A673 (cell line): ENCODE results near the gene EXO5. TPM values are rescaled to one million over a fixed set of nuclear protein-coding genes. Genes with fewer than 3 reads are reported as not detected.

Experiments
- BruUV-seq: library from RNA; stranded (reverse); fragments of 400-500 nt; replicated peaks from 2 replicates; lab custom pipeline; 2021; lab: Mats Ljungman, UMichigan
- CTCF ChIA-PET: fragments of 300-600 bp; sonication (Branson Sonifier 250); formaldehyde crosslinking; loops from one replicate; lab custom pipeline; 2022; ENCODE audit warnings: antibody characterized with exemption; lab: Charles Lee
- POLR2A ChIA-PET: fragments of 300-600 bp; sonication (Branson Sonifier 250); formaldehyde crosslinking; loops from one replicate; lab custom pipeline; 2022; ENCODE audit warnings: antibody characterized with exemption; ENCODE audit not compliant: low non-redundant PET; lab: Charles Lee
- DNase-seq: peaks from one replicate; pipeline ENCODE4 v3.0.0-alpha.2; 2015; ENCODE audit warnings: low spot score
- H3K27ac ChIP-seq: fragments of 200-600 bp; sonication (generic); 2 replicates; pipeline ENCODE4 v1.5.1; 2016; ENCODE audit warnings: mixed run types, low read depth, mild to moderate bottlenecking, mixed read lengths, antibody characterized with exemption, low read length; ENCODE audit not compliant: poor library complexity, severe bottlenecking
- H3K27me3 ChIP-seq: fragments of 200-600 bp; sonication (generic); replicated peaks from 2 replicates; pipeline ENCODE4 v1.6.1; 2017; ENCODE audit warnings: mixed run types, low read depth, mild to moderate bottlenecking, mixed read lengths, antibody characterized with exemption, low read length; ENCODE audit not compliant: insufficient read depth, poor library complexity
- H3K36me3 ChIP-seq: fragments of 200-600 bp; sonication (generic); 2 replicates; pipeline ENCODE4 v1.6.1; 2016; ENCODE audit warnings: mixed run types, mild to moderate bottlenecking, mixed read lengths, antibody characterized with exemption, low read length; ENCODE audit not compliant: insufficient read depth, poor library complexity, severe bottlenecking
- H3K4me1 ChIP-seq: fragments of 200-600 bp; sonication (generic); 2 replicates; pipeline ENCODE4 v1.6.1; 2017; ENCODE audit warnings: mixed run types, mild to moderate bottlenecking, mixed read lengths, antibody characterized with exemption, low read length; ENCODE audit not compliant: insufficient read depth, poor library complexity, severe bottlenecking
- H3K4me3 ChIP-seq: fragments of 200-600 bp; sonication (generic); 2 replicates; pipeline ENCODE4 v1.5.1; 2016; ENCODE audit warnings: low read depth, mixed run types, mild to moderate bottlenecking, mixed read lengths, low read length; ENCODE audit not compliant: poor library complexity, severe bottlenecking
- H3K9me3 ChIP-seq: fragments of 200-600 bp; sonication (generic); 2 replicates; pipeline ENCODE4 v1.6.1; 2016; ENCODE audit warnings: mixed run types, low read depth, mild to moderate bottlenecking, mixed read lengths, antibody characterized with exemption, low read length; ENCODE audit not compliant: poor library complexity, severe bottlenecking
- CTCF ChIP-seq: fragments of 300-800, 200-600 bp; sonication (generic); conservative IDR thresholded peaks from 2 replicates; pipeline ENCODE4 v1.5.1; 2017; ENCODE audit warnings: low read depth, mild to moderate bottlenecking, antibody characterized with exemption, low read length, moderate library complexity, mixed read lengths
- EZH2 ChIP-seq: fragments of 200-600 bp; sonication (generic); IDR thresholded peaks from 2 replicates; pipeline ENCODE4 v1.6.1; 2017; ENCODE audit warnings: borderline replicate concordance, low read depth, mild to moderate bottlenecking, mixed read lengths, antibody characterized with exemption, low read length; ENCODE audit not compliant: poor library complexity, severe bottlenecking
- intact Hi-C: fragments of 100-400 bp; cut with micrococcal nuclease; formaldehyde crosslinking; loops from one replicate; pipeline ENCODE4 v1.10.0; 2022; ENCODE audit not compliant: unreplicated experiment
- total RNA-seq: library from RNA; stranded (reverse); gene quantifications from 2 replicates; pipeline ENCODE4 v1.2.3, GENCODE V29; 2021

EXO5 gene
- total RNA-seq, 1 experiment from 2014 or later, result 20.3 TPM

GRCh38 chr1:40475268-40475667 is 33.3 kb upstream of the EXO5 start:
- intact Hi-C loops, result no loop called here
- no TSS peak for BruUV-seq
- Histone ChIP-seq H3K4me1 (peaks cover 5% of the 10 kb centered on the region), H3K27me3 (no peaks in the 10 kb centered on the region), H3K36me3 (no peaks in the 10 kb centered on the region), H3K27ac (no peak overlapping the region), H3K9me3 (peaks cover 44% of the 10 kb centered on the region), H3K4me3 (no peak overlapping the region)
- ChIA-PET POLR2A (no interaction called here), CTCF (no interaction called here)
- no peak for DNase-seq
- TF ChIP-seq CTCF (no peak), EZH2 (no peak)

DNA sequence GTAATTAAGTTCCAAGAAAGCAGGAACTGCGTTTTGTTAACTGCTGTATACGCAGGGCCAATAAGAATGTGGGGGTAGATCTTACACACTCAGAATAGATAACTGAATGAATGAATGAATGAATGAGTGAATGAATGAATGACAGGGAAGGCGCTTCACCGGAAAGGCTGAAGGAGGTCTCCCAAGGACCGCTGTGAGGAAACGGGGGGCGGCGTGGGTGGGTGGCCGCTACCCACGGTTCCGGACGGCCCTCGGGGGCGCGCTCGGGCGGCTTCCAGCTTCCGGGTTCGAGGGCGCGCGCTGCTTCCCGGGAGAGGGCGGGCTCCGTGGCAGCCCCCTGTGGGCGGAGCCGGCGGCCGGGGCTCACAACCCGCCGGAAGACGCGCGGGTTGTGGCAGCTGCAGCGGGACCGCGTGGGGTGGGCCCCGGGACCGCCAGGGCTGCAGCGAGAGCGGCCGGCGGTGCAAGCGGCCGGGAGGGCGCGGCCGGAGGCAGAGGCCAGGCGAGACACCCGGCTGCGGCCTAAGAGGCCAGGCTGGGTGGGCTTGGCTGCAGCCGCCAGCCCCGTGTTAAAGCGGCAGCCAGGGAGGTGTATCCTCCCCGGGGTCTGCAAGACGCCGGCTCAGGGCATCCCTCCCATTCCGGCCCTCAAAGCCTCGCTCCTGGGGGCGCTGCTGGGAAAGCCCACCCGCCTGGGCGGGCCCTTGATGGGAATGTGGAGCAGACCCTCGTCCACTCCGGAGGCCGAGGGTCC is 31.5 kb upstream of the EXO5 start, which contains the start of gene ZFP69:
Gene ZFP69, plus strand, starts transcription at position 367 of the 754 bp plus-strand sequence. CDS start 2,072 bp downstream, outside the sequence.
- peak within 1 kb of the TSS; percentile 51 for H3K27ac ChIP-seq
- POLR2A ChIA-PET, result no interaction called here
- H3K27me3 ChIP-seq, result no peaks in the 10 kb centered on the region
- intact Hi-C loops, result no loop called here
- H3K36me3 ChIP-seq, result no peaks in the 10 kb centered on the region
- H3K9me3 ChIP-seq, result peaks cover 29% of the 10 kb centered on the region
- H3K4me3 ChIP-seq, result peak within 1 kb of the TSS; percentile 76
- CTCF ChIA-PET, result interaction anchor here (0.7 kb wide), 1 partner anchor 138 kb away, joined by 6 read pairs; no protein-coding TSS in a partner anchor
- H3K4me1 ChIP-seq, result peaks cover 5% of the 10 kb centered on the region
- no TSS peak for BruUV-seq
- TF ChIP-seq EZH2 (no peak), CTCF (no peak)
- peak; percentile 89 for DNase-seq

DNA sequence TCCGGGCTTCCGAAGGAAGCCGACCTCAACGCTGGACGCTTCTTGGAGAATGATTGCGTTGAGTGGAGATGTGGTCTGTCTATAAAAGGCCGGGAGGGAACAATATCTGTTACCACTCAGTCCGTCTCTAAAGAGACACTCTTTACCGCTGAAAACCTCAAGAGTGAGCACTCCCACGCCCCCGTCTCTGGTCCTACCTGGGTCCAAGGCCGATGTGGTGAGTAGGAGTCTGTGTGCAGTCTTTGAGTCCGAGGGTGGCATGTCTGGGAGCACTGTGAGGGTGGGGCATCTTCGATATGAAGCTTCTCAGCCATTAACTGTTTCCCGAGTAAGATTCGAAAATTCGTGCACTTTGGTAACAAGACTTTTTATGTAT is 30.9 kb upstream of the EXO5 start:
- intact Hi-C loops, result no loop called here
- POLR2A ChIA-PET, result no interaction called here
- Histone ChIP-seq H3K4me3 (peak overlapping the region; percentile 76), H3K27ac (peak overlapping the region; percentile 51), H3K27me3 (no peaks in the 10 kb centered on the region), H3K4me1 (peaks cover 5% of the 10 kb centered on the region), H3K9me3 (peaks cover 29% of the 10 kb centered on the region), H3K36me3 (peaks cover 3% of the 10 kb centered on the region)
- BruUV-seq, result no TSS peak
- DNase-seq, result peak; percentile 33
- CTCF ChIA-PET, result no interaction called here
- TF ChIP-seq CTCF (no peak), EZH2 (no peak)
